Transverse colon (tissue), 4 donors: Measurements from ENCODE around the gene SBNO2. TPM values are rescaled to one million over a fixed set of nuclear protein-coding genes. Genes with fewer than 3 reads are reported as not detected.
"Not testable (repeated sequence)": the region's sequence is repeated elsewhere in the genome, so short reads cannot be mapped to it uniquely, and the experiment has no call there.

Source experiments
- DNase-seq: peaks from one replicate; pipeline ENCODE4 v3.0.0-alpha.2; 2019
- H3K27ac ChIP-seq, 4 donors: fragments of 200-600 bp; sonication (generic); 2 replicates each; pipeline ENCODE4 v1.5.1; 2016 to 2018; ENCODE audit warnings: inconsistent platforms in 4 of 4
- H3K27me3 ChIP-seq: fragments of 200-600 bp; sonication (generic); 2 replicates; pipeline ENCODE4 v1.5.1; 2017; ENCODE audit warnings: inconsistent platforms
- H3K36me3 ChIP-seq, 4 donors: fragments of 200-600 bp; sonication (generic); 2 replicates each; pipeline ENCODE4 v1.5.1; 2017 to 2019; ENCODE audit warnings: inconsistent platforms in 4 of 4
- H3K4me1 ChIP-seq, 4 donors: fragments of 200-600 bp; sonication (generic); 2 replicates each; pipeline ENCODE4 v1.5.1; 2017 to 2020; ENCODE audit warnings: inconsistent platforms in 4 of 4
- H3K4me3 ChIP-seq, 4 donors: fragments of 200-600 bp; sonication (generic); 1 replicate in 1 of 4; 2 replicates in 3 of 4; pipeline versions ENCODE4 v1.5.1 to v1.6.1; 2017 to 2019; ENCODE audit warnings: inconsistent platforms in 4 of 4
- H3K9me3 ChIP-seq, 2 donors: fragments of 200-600 bp; sonication (generic); 2 replicates each; pipeline ENCODE4 v1.5.1; 2017 to 2019; ENCODE audit warnings: inconsistent platforms in 2 of 2
- CTCF ChIP-seq, 5 experiments: fragments of 200-600 bp in 3 of 5; fragments of 450-650 bp in 2 of 5; sonication (generic) in 3 of 5; IDR thresholded peaks; 1 replicate in 2 of 5; 2 replicates in 3 of 5; pipeline ENCODE4 v1.5.1; 2016 to 2017; ENCODE audit warnings: antibody characterized with exemption in 5 of 5, inconsistent platforms in 3 of 5, mild to moderate bottlenecking in 2 of 5, moderate library complexity in 1 of 5
- EP300 ChIP-seq: sonication (generic); formaldehyde crosslinking; IDR thresholded peaks from one replicate; pipeline ENCODE4 v1.6.1; 2017; ENCODE audit warnings: antibody characterized with exemption, low read depth
- POLR2A ChIP-seq: fragments of 450-650 bp; IDR thresholded peaks from one replicate; pipeline ENCODE4 v1.6.1; 2016; ENCODE audit warnings: antibody characterized with exemption, mild to moderate bottlenecking, moderate library complexity
- POLR2AphosphoS5 ChIP-seq, 3 donors: sonication (generic); formaldehyde crosslinking; IDR thresholded peaks; one replicate each; pipeline ENCODE4 v1.6.1; 2016; ENCODE audit warnings: antibody characterized with exemption in 3 of 3
- WGBS, 2 donors: methylation state at CpG; one replicate each; pipeline ENCODE4 v1.1.5; 2018; ENCODE audit warnings: low coverage in 1 of 2; 5-methylcytosine and 5-hydroxymethylcytosine counted together
- in situ Hi-C, 4 donors: fragments of 200-750 bp; cut with MboI; loops; one replicate each; pipeline versions ENCODE4 v1.15.0 to v1.15.1; 2017; ENCODE audit warnings: low sequenced_read_pairs in 3 of 4, low pct_ligation_motif_present in 1 of 4, low pct_unique_long_range_greater_than_20kb in 1 of 4
- intact Hi-C: fragments of 100-400 bp; cut with DNase I; formaldehyde crosslinking; loops from one replicate; pipeline ENCODE4 v1.15.1; 2023; ENCODE audit warnings: low total_unique reads
- total RNA-seq, 4 donors: library from RNA; depleted of rRNA; stranded (reverse); fragments of >200 nt; gene quantifications; one replicate each; pipeline ENCODE4 v1.1.0, GENCODE V29; 2016

SBNO2 gene
- total RNA-seq, 4 donors from 2014 or later: 34.5 to 142 (median 48.3) TPM

DNA sequence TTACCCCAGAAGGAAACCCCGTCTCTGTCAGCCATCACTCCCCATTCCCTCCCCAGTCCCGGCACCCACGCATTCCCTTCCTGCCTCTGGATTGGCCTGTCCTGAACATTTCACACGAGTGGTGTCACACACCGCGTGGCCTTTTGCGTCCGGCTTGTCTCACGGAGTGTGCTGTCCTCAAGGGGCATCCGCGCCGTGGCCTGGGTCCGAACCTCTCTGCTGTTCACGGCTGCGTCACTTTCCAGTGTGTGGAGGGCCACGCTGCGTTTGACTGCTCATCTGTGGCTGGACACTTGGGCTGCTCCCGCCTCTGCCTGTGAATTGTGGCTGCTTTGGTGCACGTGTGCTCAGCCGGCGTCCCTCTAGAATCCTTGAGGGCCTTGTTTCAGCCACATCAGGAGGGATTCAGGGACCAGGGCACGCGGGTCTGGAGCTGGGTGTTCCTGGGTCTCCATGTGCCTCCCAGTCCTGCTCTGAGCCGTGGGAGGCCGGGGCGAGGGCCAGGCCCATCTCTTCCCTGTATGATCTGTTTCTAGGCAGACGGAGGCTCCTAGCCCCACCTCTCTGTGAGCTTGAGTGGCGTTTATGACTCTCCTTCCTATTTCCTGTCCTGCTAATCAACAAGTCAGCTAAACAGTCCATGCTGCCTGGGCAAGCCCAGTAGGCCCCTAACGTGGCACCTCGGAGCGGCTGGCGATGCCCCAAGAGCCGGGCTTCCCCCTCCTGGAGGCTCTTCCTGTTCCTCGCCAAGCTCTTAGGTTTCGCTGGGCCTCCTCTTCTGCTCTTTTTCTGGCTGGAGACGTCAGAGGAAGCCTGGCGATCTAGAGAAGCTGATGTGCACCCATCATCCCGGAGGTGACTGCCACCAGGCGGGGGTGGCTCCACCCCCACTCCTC lies 39.6 kb upstream of the SBNO2 start:
- in situ Hi-C loops (no loop called here), intact Hi-C loops (no loop called here)
- H3K27me3 ChIP-seq: no peaks in the 10 kb centered on the region
- H3K4me1 ChIP-seq: peaks cover 60 to 92% (median 62%) of the 10 kb centered on the region in 4 donors
- no peaks in the 10 kb centered on the region for H3K36me3 ChIP-seq
- peak overlapping the region; percentile 74 to 88 (median 84) for H3K27ac ChIP-seq
- H3K4me3 ChIP-seq: peak overlapping the region in 1 of 4 donors; percentile 8
- no peaks in the 10 kb centered on the region for H3K9me3 ChIP-seq
- TF ChIP-seq POLR2AphosphoS5 (IDR thresholded peaks at IDR 0.05) (peak in 1 of 3 donors; percentile 18), POLR2A (no peak), EP300 (no peak), CTCF (IDR thresholded peaks at IDR 0.05) (no peak)
- DNase-seq: peak; percentile 78
- 44% methylated on average over 36 of the region's 39 CpGs; no CpG with 5 or more reads in 1 of the 2 donors for WGBS, 2 donors

DNA sequence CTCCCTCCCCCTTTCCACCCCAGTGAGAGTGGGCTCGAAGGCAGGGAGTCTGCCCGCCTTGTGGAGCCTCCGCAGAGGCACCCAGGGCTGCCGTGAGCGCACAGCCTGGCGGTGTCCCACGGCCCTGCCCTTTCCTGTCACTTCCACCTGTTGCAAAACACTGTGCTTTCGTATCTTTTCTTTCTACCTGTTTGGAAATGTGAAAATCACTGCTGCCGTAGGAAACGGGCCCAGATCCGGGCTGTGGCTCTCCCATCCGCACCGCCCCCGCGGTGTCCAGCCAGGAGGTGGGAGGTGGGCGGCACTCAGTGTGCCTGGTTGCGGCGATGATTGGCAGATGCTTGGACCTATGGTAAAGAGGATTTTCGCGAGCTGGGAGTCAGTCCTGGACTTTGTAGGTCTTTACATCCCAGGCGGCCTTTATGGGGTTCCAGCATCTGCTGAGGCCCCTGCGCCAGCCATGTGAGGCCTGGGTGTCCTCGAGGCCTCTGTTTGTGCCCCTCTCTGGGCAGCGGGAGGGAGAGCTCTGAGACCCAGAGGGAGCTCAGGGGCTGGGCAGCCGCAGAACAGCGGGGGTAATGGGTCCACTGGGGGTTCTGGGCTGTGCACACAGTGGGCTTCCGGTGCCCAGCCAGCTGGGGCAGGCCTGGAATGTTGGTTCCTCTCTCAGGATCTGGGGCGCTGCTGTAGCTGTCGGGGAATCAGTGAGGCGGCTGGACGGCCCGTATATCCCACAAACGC lies 37.6 kb upstream of the SBNO2 start:
- DNase-seq: no peak
- no peaks in the 10 kb centered on the region for H3K9me3 ChIP-seq
- H3K36me3 ChIP-seq: no peaks in the 10 kb centered on the region
- H3K27ac ChIP-seq: peak overlapping the region in 1 of 4 donors; percentile 7
- 90 to 96% methylated on average over 5 to 30 of the region's 33 CpGs for WGBS, 2 donors
- intact Hi-C loops (no loop called here), in situ Hi-C loops (no loop called here)
- peaks cover 52 to 92% (median 66%) of the 10 kb centered on the region in 4 donors for H3K4me1 ChIP-seq
- no peaks in the 10 kb centered on the region for H3K27me3 ChIP-seq
- TF ChIP-seq POLR2A (no peak), POLR2AphosphoS5 (IDR thresholded peaks at IDR 0.05) (no peak), EP300 (no peak)
- H3K4me3 ChIP-seq: no peak overlapping the region

DNA sequence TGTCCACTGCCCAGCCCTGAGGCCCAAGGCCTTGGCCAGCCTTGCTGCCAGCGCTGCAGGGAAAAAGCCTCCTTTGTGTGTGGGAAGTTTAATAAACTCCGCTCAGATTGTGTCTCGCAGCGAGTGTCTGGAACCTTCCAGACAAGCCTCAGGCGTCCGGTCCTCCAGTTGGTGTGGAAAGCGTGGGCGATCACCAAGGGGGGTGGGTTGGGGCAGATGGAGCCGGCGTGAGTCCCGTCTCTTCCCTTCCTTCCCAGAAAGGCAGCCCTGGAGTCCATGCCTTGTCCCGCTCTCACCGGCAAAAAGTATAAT lies 36.1 kb upstream of the SBNO2 start:
- no peak for DNase-seq
- Histone ChIP-seq H3K27me3 (no peaks in the 10 kb centered on the region), H3K27ac (peak overlapping the region in 3 of 4 donors; percentile 27 to 88 (median 87)), H3K9me3 (no peaks in the 10 kb centered on the region), H3K36me3 (no peaks in the 10 kb centered on the region), H3K4me3 (no peak overlapping the region), H3K4me1 (peaks cover 43 to 81% (median 61%) of the 10 kb centered on the region in 4 donors)
- in situ Hi-C loops: no loop called here
- intact Hi-C loops: no loop called here
- 80% methylated on average over 13 of the region's 13 CpGs; no CpG with 5 or more reads in 1 of the 2 donors for WGBS, 2 donors
- TF ChIP-seq POLR2A (no peak), EP300 (no peak), CTCF (IDR thresholded peaks at IDR 0.05) (no peak), POLR2AphosphoS5 (IDR thresholded peaks at IDR 0.05) (no peak)

- TF ChIP-seq POLR2A: peak; percentile 32
- peak in 2 of 3 donors; percentile 41 to 51 for TF ChIP-seq POLR2AphosphoS5 (IDR thresholded peaks at IDR 0.05)
- WGBS, 2 donors: 33 to 49% methylated on average over 2 to 10 of the region's 10 CpGs
- peak; percentile 88 for DNase-seq
- H3K9me3 ChIP-seq, in situ Hi-C loops, H3K36me3 ChIP-seq, H3K27me3 ChIP-seq, intact Hi-C loops: not testable (repeated sequence)
- H3K27ac ChIP-seq: peak overlapping the region; percentile 87 to 91 (median 89)
- H3K4me3 ChIP-seq: peak overlapping the region in 1 of 4 donors; percentile 93
- peaks cover 35 to 81% (median 61%) of the 10 kb centered on the region in 4 donors for H3K4me1 ChIP-seq
Measured at GRCh38 chr19:1208830-1209229, 34.8 kb upstream of the SBNO2 start.

DNA sequence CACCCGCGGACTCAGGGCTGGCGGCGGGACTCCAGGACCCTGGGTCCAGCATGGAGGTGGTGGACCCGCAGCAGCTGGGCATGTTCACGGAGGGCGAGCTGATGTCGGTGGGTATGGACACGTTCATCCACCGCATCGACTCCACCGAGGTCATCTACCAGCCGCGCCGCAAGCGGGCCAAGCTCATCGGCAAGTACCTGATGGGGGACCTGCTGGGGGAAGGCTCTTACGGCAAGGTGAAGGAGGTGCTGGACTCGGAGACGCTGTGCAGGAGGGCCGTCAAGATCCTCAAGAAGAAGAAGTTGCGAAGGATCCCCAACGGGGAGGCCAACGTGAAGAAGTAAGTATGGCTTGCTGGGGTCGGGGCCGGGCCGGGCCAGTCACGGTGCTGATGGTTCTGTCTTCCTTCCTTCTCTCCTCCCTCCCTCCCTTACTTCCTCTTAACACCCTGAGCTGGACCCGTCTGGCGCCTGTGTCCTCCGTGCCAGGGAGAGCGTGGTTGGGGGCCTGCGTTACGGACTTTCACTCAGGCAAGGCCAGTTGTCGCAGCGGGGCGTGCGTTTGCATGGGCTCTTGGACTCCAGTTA lies 32.9 kb upstream of the SBNO2 start:
- H3K4me3 ChIP-seq: peak overlapping the region; percentile 34 to 93 (median 79)
- peak overlapping the region; percentile 87 to 91 (median 89) for H3K27ac ChIP-seq
- 0 to 1% methylated on average over 5 to 38 of the region's 38 CpGs for WGBS, 2 donors
- TF ChIP-seq POLR2A (no peak), EP300 (no peak)
- H3K9me3 ChIP-seq: no peaks in the 10 kb centered on the region
- no peaks in the 10 kb centered on the region for H3K36me3 ChIP-seq
- peak; percentile 41 for DNase-seq
- peaks cover 32 to 82% (median 66%) of the 10 kb centered on the region in 4 donors for H3K4me1 ChIP-seq
- no peaks in the 10 kb centered on the region for H3K27me3 ChIP-seq
- intact Hi-C loops: no loop called here
- in situ Hi-C loops: no loop called here
